HepG2 (cell line): ENCODE data around the gene DAB2IP. TPM values are rescaled to one million over a fixed set of nuclear protein-coding genes. Genes with fewer than 3 reads are reported as not detected.

Source experiments
- ATAC-seq: fragments of 200-7000 bp; cut with Tn5 transposase; 3 replicates; pipeline ENCODE4 v1.9.1; 2020; ENCODE audit warnings: mild to moderate bottlenecking, moderate library complexity
- BruUV-seq: library from RNA; stranded (reverse); fragments of 400-500 nt; replicated peaks from 2 replicates; lab custom pipeline; 2021; lab: Mats Ljungman, UMichigan
- CTCF ChIA-PET: fragments of 300-600 bp; formaldehyde crosslinking; extraction: SDS; loops from one replicate; lab custom pipeline; 2021; ENCODE audit warnings: low total read pairs, inconsistent platforms, low intra/inter-chr PET ratio; lab: Yijun Ruan, JAX
- POLR2A ChIA-PET: fragments of 350-600 bp; sonication (Branson Sonifier 250); formaldehyde crosslinking; loops from one replicate; lab custom pipeline; 2020; ENCODE audit warnings: antibody characterized with exemption, inconsistent platforms; lab: Yijun Ruan, JAX
- DNase-seq: peaks from one replicate; pipeline ENCODE4 v3.0.0-alpha.2; 2015; ENCODE audit warnings: low spot score
- FAIRE-seq: peaks from 3 replicates; lab custom pipeline; 2011; peaks lifted over from hg19 to GRCh38; lab: Jason Lieb, UNC
- H2AFZ ChIP-seq: one replicate; pipeline ENCODE4 v1.6.1; 2011; ENCODE audit warnings: low read length, inconsistent platforms
- H3K27ac ChIP-seq: fragments of 300-600 bp; 3 replicates; pipeline ENCODE4 v1.8.0; 2011; ENCODE audit warnings: mixed run types, mild to moderate bottlenecking, mixed read lengths, low read length, inconsistent platforms; ENCODE audit not compliant: insufficient read depth; ENCODE audit errors: extremely low read length
- H3K27me3 ChIP-seq, 2 experiments: fragments of 200-600 bp in 1 of 2; 2 replicates in 1 of 2; 3 replicates in 1 of 2; pipeline versions ENCODE4 v1.6.0 to v1.8.0; 2011; ENCODE audit warnings: low read length in 2 of 2, mild to moderate bottlenecking in 2 of 2, moderate library complexity in 2 of 2, inconsistent platforms in 1 of 2; ENCODE audit not compliant: insufficient read depth in 2 of 2, control insufficient read depth in 1 of 2
- H3K36me3 ChIP-seq, 2 experiments: fragments of 200-600 bp in 1 of 2; replicated peaks in 1 of 2; 2 replicates in 1 of 2; 3 replicates in 1 of 2; pipeline versions ENCODE4 v1.5.1 to v1.8.0; 2011; ENCODE audit warnings: low read length in 2 of 2, inconsistent platforms in 1 of 2; ENCODE audit not compliant: insufficient read depth in 2 of 2, control insufficient read depth in 1 of 2
- H3K4me1 ChIP-seq: 2 replicates; pipeline ENCODE4 v1.5.1; 2012; ENCODE audit warnings: low read length, inconsistent platforms; ENCODE audit not compliant: insufficient read depth
- H3K4me2 ChIP-seq: 2 replicates; pipeline ENCODE4 v1.6.0; 2011; ENCODE audit warnings: low read depth, low read length, inconsistent platforms
- H3K4me3 ChIP-seq, 3 experiments: fragments of 200-600 bp in 1 of 3; sonication (generic), shearing (Covaris generic) in 1 of 3; replicated peaks in 1 of 3; 2 replicates each; pipeline ENCODE4 v1.5.1; 2011 to 2016; ENCODE audit warnings: low read length in 3 of 3, inconsistent platforms in 2 of 3, low read depth in 2 of 3, mild to moderate bottlenecking in 2 of 3, control low read depth in 1 of 3, mixed read lengths in 1 of 3; ENCODE audit not compliant: insufficient read depth in 1 of 3
- H3K79me2 ChIP-seq: one replicate; pipeline ENCODE4 v1.6.1; 2011; ENCODE audit warnings: low read length, inconsistent platforms; ENCODE audit not compliant: insufficient read depth
- H3K9ac ChIP-seq: 2 replicates; pipeline ENCODE4 v1.6.0; 2011; ENCODE audit warnings: mild to moderate bottlenecking, low read depth, low read length, inconsistent platforms; ENCODE audit not compliant: insufficient read depth
- H3K9me3 ChIP-seq: 2 replicates; pipeline ENCODE4 v1.5.1; 2012; ENCODE audit warnings: mild to moderate bottlenecking, low read length
- H4K20me1 ChIP-seq: 2 replicates; pipeline ENCODE4 v1.6.0; 2011; ENCODE audit warnings: inconsistent platforms, mild to moderate bottlenecking, low read length, moderate library complexity; ENCODE audit not compliant: insufficient read depth
- FOXA3 ChIP-seq: IDR thresholded peaks from 2 replicates; pipeline ENCODE4 v1.6.1; 2016; ENCODE audit warnings: missing genetic modification reagents, missing compliant biosample characterization
- HNRNPL ChIP-seq: fragments of 200-400 bp; formaldehyde crosslinking; IDR thresholded peaks from 2 replicates; pipeline ENCODE4 v1.6.1; 2017; ENCODE audit warnings: mild to moderate bottlenecking, low read depth, low read length
- JUNB ChIP-seq: sonication (generic); formaldehyde crosslinking; IDR thresholded peaks from 2 replicates; pipeline ENCODE4 v1.8.0; 2022; ENCODE audit warnings: missing genetic modification reagents, mild to moderate bottlenecking, borderline replicate concordance
- ZC3H13 ChIP-seq: sonication (generic); formaldehyde crosslinking; IDR thresholded peaks from 2 replicates; pipeline ENCODE4 v1.8.1; 2023; ENCODE audit warnings: mild to moderate bottlenecking, missing genetic modification reagents, moderate library complexity
- ZFP36 ChIP-seq: fragments of 150-350 bp; IDR thresholded peaks from 2 replicates; pipeline ENCODE4 v1.6.1; 2018; ENCODE audit warnings: borderline replicate concordance, low read length, low read depth; ENCODE audit not compliant: partially characterized antibody
- ZMYM3 ChIP-seq: sonication (generic); formaldehyde crosslinking; IDR thresholded peaks from 2 replicates; pipeline ENCODE4 v1.5.1; 2020; ENCODE audit warnings: mild to moderate bottlenecking, missing genetic modification reagents
- ZNF326 ChIP-seq: sonication (generic); formaldehyde crosslinking; IDR thresholded peaks from 2 replicates; pipeline ENCODE4 v1.4.0; 2020; ENCODE audit warnings: missing genetic modification reagents, borderline replicate concordance
- ZNF720 ChIP-seq: sonication (generic); formaldehyde crosslinking; IDR thresholded peaks from 2 replicates; pipeline ENCODE4 v1.4.0; 2020; ENCODE audit warnings: missing genetic modification reagents
- WGBS: methylation state at CpG from one replicate; pipeline ENCODE4 v1.1.6; 2017; ENCODE audit warnings: low lambda C conversion rate; 5-methylcytosine and 5-hydroxymethylcytosine counted together
- in situ Hi-C: cut with HindIII; loops from 2 replicates; pipeline ENCODE4 v1.10.0; 2017; ENCODE audit warnings: low pct_unique_long_range_greater_than_20kb; ENCODE audit not compliant: extremely low pct_ligation_motif_present
- intact Hi-C: fragments of 100-400 bp; cut with micrococcal nuclease; formaldehyde crosslinking; loops from one replicate; pipeline ENCODE4 v1.10.0; 2022; ENCODE audit not compliant: unreplicated experiment
- polyA plus RNA-seq, 8 experiments: library from polyadenylated mRNA; depleted of rRNA in 3 of 8; stranded (reverse) in 7 of 8; unstranded in 1 of 8; fragments of >200 nt; fragmentation: Illumina TruSeq in 4 of 8; extraction: Trizol in 4 of 8; gene quantifications; 2 replicates each; pipeline versions ENCODE4 v1.2.1 to v1.2.3, GENCODE V29; 2011 to 2016; ENCODE audit warnings: low read depth in 4 of 8, missing spikeins in 1 of 8, mixed read lengths in 1 of 8; ENCODE audit not compliant: insufficient read depth in 1 of 8
- total RNA-seq, 5 experiments: library from RNA; depleted of rRNA; stranded (reverse); fragments of >200 nt; fragmentation: Illumina TruSeq; extraction: Trizol; gene quantifications; 2 replicates each; pipeline ENCODE4 v1.2.3, GENCODE V29; 2016; ENCODE audit warnings: low read depth in 1 of 5
- TF ChIP-seq, protein P1 (sequence below): IDR thresholded peaks from 2 replicates; pipeline ENCODE4 v1.6.1; 2016

Gene DAB2IP
- total and polyA plus RNA-seq, 2 of the 13 experiments (the other 11 are each of a cell fraction or from before 2014, with no cell fraction given), result 25.3 to 37.9 TPM

DNA sequence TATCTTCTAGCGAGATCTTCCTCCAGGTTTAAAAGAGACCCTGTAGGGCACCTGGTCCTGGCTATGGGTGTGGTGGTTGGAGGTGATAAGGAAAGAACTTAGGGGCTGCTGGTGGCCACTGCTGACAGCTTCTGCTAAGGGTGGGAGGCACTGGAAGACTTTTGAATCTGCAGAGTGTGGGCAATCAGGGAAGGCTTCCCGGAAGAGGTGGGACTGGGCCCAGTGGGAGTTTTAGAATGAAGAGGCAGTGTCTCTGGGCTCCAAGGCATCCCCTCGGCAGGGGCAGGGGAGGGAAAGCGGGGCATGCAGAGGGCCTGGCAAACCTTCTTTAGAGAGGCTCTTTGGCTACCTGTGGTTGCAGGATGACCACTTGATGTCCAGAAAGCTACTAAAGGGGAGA lies 23.0 kb upstream of the DAB2IP start (continued):
- TF ChIP-seq FOXA3 (CRISPR knock-in tag) (no peak), ZNF720 (CRISPR knock-in tag) (no peak), JUNB (no peak), ZNF326 (CRISPR knock-in tag) (no peak), HNRNPL (no peak)

DNA sequence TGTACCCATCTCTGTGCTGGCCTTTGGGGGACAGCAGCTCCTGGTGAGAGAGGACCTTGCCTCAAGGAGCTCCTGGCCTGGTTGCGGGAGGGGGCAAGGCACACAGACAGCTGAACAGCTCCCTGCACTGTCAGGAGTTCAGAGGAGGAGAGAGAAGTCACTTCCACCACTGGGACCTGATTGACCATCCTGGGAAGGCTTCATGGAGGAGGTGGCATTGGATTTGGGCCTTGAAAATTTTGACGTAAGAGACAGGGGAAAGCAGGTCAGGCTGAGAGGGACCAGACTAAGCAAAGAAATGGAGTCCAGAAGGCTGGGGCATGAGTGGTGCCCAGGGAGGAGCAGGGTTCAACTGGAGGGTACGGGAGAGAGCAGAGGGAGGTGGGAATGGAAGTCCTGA lies 20.3 kb upstream of the DAB2IP start:
- Histone ChIP-seq H2AFZ (no peak overlapping the region), H3K4me3 (no peak overlapping the region), H3K27me3 (no peaks in the 10 kb centered on the region), H3K4me1 (peaks cover 42% of the 10 kb centered on the region), H3K27ac (no peak overlapping the region), H4K20me1 (no peaks in the 10 kb centered on the region), H3K4me2 (no peak overlapping the region), H3K79me2 (no peaks in the 10 kb centered on the region), H3K9me3 (no peaks in the 10 kb centered on the region), H3K9ac (no peak overlapping the region), H3K36me3 (no peaks in the 10 kb centered on the region)
- no TSS peak for BruUV-seq
- peak; percentile 25; the same call in 1 of the 2 replicates for TF ChIP-seq ZMYM3
- no peak for TF ChIP-seq ZC3H13 (CRISPR knock-in tag)
- TF ChIP-seq, protein P1, sequence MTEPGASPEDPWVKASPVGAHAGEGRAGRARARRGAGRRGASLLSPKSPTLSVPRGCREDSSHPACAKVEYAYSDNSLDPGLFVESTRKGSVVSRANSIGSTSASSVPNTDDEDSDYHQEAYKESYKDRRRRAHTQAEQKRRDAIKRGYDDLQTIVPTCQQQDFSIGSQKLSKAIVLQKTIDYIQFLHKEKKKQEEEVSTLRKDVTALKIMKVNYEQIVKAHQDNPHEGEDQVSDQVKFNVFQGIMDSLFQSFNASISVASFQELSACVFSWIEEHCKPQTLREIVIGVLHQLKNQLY (CRISPR knock-in tag), result no peak
- peak; percentile 62 for TF ChIP-seq ZFP36
- ChIA-PET POLR2A (no interaction called here), CTCF (no interaction called here)
- DNase-seq, result no peak
- WGBS, result 78% methylated on average over 3 of the region's 3 CpGs
- in situ Hi-C loops, result no loop called here
- intact Hi-C loops, result loop anchor here (5.0 kb wide), 1 partner anchor 79 kb away; no protein-coding TSS in a partner anchor
- no peak for ATAC-seq
- no peak for FAIRE-seq
